A673 (cell line): ENCODE measurements around the gene SOX2.

Experiments used
- EZH2 ChIP-seq: fragments of 200-600 bp; sonication (generic); IDR thresholded peaks from 2 replicates; pipeline ENCODE4 v1.6.1; 2017; ENCODE audit warnings: borderline replicate concordance, low read depth, mild to moderate bottlenecking, mixed read lengths, antibody characterized with exemption, low read length; ENCODE audit not compliant: poor library complexity, severe bottlenecking
- TF ChIP-seq, protein P1 (sequence below): fragments of 300-800, 200-600 bp; sonication (generic); conservative IDR thresholded peaks from 2 replicates; pipeline ENCODE4 v1.5.1; 2017; ENCODE audit warnings: low read depth, mild to moderate bottlenecking, antibody characterized with exemption, low read length, moderate library complexity, mixed read lengths

DNA sequence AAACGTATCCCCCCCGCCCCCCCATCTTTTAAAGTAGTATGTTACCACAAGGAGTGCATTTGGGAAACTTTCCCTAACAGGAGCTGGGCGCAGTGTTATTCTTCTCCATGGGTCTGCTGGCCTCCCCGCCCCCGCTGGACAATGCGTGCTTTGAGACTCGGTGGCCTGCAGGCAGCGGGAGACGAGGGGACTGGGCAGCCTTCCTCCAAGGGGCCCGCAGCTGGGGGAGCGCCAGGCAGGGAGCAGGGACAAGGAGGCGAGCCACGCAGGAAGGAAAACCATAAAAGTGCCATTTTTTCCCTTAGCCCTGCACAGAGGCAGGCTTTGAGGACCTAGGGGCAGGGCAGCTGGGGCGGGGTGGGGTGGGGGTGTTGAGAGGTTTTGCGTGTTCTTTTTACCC is 14.1 kb downstream of the SOX2 start:
- TF ChIP-seq, protein P1, sequence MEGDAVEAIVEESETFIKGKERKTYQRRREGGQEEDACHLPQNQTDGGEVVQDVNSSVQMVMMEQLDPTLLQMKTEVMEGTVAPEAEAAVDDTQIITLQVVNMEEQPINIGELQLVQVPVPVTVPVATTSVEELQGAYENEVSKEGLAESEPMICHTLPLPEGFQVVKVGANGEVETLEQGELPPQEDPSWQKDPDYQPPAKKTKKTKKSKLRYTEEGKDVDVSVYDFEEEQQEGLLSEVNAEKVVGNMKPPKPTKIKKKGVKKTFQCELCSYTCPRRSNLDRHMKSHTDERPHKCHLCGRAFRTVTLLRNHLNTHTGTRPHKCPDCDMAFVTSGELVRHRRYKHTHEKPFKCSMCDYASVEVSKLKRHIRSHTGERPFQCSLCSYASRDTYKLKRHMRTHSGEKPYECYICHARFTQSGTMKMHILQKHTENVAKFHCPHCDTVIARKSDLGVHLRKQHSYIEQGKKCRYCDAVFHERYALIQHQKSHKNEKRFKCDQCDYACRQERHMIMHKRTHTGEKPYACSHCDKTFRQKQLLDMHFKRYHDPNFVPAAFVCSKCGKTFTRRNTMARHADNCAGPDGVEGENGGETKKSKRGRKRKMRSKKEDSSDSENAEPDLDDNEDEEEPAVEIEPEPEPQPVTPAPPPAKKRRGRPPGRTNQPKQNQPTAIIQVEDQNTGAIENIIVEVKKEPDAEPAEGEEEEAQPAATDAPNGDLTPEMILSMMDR = no peak
- TF ChIP-seq EZH2 = no peak
